Natural killer cell (primary cell): ENCODE measurements around the gene DLGAP4. TPM values are rescaled to one million over a fixed set of nuclear protein-coding genes. Genes with fewer than 3 reads are reported as not detected.

Experiments
- ATAC-seq, 3 donors: fragments of 150-1000 bp in 2 of 3; fragments of 200-7000 bp in 1 of 3; cut with Tn5 transposase; 1 replicate in 1 of 3; 2 replicates in 2 of 3; pipeline ENCODE4 v1.10.0; 2021; ENCODE audit warnings: mild to moderate bottlenecking in 2 of 3, moderate library complexity in 2 of 3
- DNase-seq, 2 donors: peaks; one replicate each; pipeline versions ENCODE4 v3.0.0 to v3.0.0-alpha.2; 2013 to 2021; ENCODE audit warnings: mixed read lengths in 1 of 2
- H3K27ac ChIP-seq: one replicate; pipeline ENCODE4 v1.5.1; 2013; ENCODE audit warnings: mild to moderate bottlenecking, low read length
- H3K27me3 ChIP-seq: one replicate; pipeline ENCODE4 v1.6.1; 2013; ENCODE audit warnings: low read length; ENCODE audit not compliant: control insufficient read depth, insufficient read depth
- H3K36me3 ChIP-seq: one replicate; pipeline ENCODE4 v1.6.1; 2013; ENCODE audit warnings: low read length; ENCODE audit not compliant: control insufficient read depth, insufficient read depth
- H3K4me1 ChIP-seq: one replicate; pipeline ENCODE4 v1.6.1; 2013; ENCODE audit warnings: low read length; ENCODE audit not compliant: control insufficient read depth, insufficient read depth
- H3K4me3 ChIP-seq: one replicate; pipeline ENCODE4 v1.5.1; 2013; ENCODE audit warnings: low read length
- H3K9me3 ChIP-seq: one replicate; pipeline ENCODE4 v1.6.1; 2013; ENCODE audit warnings: low read length; ENCODE audit not compliant: control insufficient read depth, insufficient read depth
- H3K27ac Mint-ChIP-seq, 2 donors: one replicate each; pipeline ENCODE4 v1.8.0; 2022; ENCODE audit warnings: mild to moderate bottlenecking in 2 of 2, mixed read lengths in 2 of 2, moderate library complexity in 1 of 2
- H3K27me3 Mint-ChIP-seq, 2 donors: one replicate each; pipeline ENCODE4 v1.8.0; 2022; ENCODE audit warnings: low read depth in 2 of 2, mixed read lengths in 2 of 2
- H3K36me3 Mint-ChIP-seq: one replicate; pipeline ENCODE4 v1.8.0; 2022; ENCODE audit warnings: mixed read lengths
- H3K4me1 Mint-ChIP-seq, 2 donors: one replicate each; pipeline ENCODE4 v1.8.0; 2022; ENCODE audit warnings: mixed read lengths in 2 of 2
- H3K4me3 Mint-ChIP-seq: one replicate; pipeline ENCODE4 v1.8.0; 2022; ENCODE audit warnings: mild to moderate bottlenecking, moderate library complexity, mixed read lengths
- H3K9me3 Mint-ChIP-seq, 2 donors: one replicate each; pipeline ENCODE4 v1.8.0; 2022; ENCODE audit warnings: mixed read lengths in 2 of 2
- WGBS: methylation state at CpG from one replicate; pipeline ENCODE4 v1.1.7; 2013; ENCODE audit warnings: missing lambda C conversion rate; ENCODE audit not compliant: insufficient coverage; 5-methylcytosine and 5-hydroxymethylcytosine counted together
- intact Hi-C: fragments of 100-400 bp; cut with micrococcal nuclease; formaldehyde crosslinking; loops from one replicate; pipeline ENCODE4 v1.14.2; 2022
- total RNA-seq, 4 donors: library from RNA; stranded (reverse); fragments of 120-200 nt in 1 of 4; gene quantifications; one replicate each; pipeline versions ENCODE4 v1.2.3 to v1.2.4, GENCODE V29; 2013 to 2022
- TF ChIP-seq, protein P1 (sequence below): fragments of 200-600 bp; IDR thresholded peaks from one replicate; pipeline ENCODE4 v1.8.0; 2022; ENCODE audit warnings: antibody characterized with exemption

DLGAP4 gene
- total RNA-seq, 3 donors from 2014 or later (not counting 1 experiment from before 2014, with no cell fraction given), result 47.9 to 51.6 (median 51.2) TPM

DNA sequence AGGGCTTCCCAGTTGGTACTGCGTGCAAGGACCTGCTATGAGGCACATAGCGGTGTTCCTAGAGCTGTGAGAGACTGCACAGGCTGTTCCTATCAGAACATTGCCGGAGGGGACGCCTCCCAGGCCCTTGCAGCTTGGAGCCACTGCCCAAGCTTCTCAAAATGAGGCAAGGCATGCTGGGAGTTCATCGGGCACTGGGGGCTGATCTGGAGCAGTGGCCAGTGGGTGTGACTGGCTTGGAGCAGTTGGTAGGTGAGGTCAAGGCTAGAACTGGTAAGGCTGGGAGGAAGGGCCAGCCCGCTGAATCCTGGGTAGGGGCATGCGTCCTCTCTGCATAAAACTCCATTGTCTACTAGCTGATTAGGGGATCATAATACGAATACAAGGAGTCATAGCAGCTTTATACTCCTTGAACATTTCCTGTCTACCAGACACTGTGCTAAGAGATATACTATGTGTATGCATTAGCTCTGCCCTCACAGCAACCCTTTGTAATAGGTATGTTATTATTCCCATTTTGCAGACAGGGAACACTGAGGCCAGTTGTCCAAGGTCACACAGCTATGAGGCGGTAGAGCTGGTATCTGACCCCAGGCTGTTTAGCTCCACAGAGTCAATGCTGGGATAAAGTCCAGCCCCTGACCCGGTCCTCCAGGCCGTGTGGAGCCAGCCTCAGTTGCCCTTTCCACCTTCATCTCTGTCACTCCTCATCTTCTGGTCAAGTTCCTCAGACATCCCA lies 53.7 kb downstream of the DLGAP4 start:
- 86% methylated on average over 11 of the region's 11 CpGs for WGBS
- no peak overlapping the region for H3K27ac Mint-ChIP-seq
- Histone ChIP-seq H3K27me3 (no peaks in the 10 kb centered on the region), H3K4me3 (no peak overlapping the region), H3K4me1 (no peaks in the 10 kb centered on the region), H3K9me3 (no peaks in the 10 kb centered on the region), H3K36me3 (no peaks in the 10 kb centered on the region), H3K27ac (no peak overlapping the region)
- no peaks in the 10 kb centered on the region for H3K36me3 Mint-ChIP-seq
- TF ChIP-seq, protein P1, sequence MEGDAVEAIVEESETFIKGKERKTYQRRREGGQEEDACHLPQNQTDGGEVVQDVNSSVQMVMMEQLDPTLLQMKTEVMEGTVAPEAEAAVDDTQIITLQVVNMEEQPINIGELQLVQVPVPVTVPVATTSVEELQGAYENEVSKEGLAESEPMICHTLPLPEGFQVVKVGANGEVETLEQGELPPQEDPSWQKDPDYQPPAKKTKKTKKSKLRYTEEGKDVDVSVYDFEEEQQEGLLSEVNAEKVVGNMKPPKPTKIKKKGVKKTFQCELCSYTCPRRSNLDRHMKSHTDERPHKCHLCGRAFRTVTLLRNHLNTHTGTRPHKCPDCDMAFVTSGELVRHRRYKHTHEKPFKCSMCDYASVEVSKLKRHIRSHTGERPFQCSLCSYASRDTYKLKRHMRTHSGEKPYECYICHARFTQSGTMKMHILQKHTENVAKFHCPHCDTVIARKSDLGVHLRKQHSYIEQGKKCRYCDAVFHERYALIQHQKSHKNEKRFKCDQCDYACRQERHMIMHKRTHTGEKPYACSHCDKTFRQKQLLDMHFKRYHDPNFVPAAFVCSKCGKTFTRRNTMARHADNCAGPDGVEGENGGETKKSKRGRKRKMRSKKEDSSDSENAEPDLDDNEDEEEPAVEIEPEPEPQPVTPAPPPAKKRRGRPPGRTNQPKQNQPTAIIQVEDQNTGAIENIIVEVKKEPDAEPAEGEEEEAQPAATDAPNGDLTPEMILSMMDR, result no peak
- intact Hi-C loops, result no loop called here
- DNase-seq, result no peak
- H3K4me3 Mint-ChIP-seq, result no peak overlapping the region
- no peak for ATAC-seq
- H3K4me1 Mint-ChIP-seq, result no peaks in the 10 kb centered on the region
- H3K9me3 Mint-ChIP-seq, result no peaks in the 10 kb centered on the region
- H3K27me3 Mint-ChIP-seq, result peaks cover 9 to 15% of the 10 kb centered on the region in 2 donors

DNA sequence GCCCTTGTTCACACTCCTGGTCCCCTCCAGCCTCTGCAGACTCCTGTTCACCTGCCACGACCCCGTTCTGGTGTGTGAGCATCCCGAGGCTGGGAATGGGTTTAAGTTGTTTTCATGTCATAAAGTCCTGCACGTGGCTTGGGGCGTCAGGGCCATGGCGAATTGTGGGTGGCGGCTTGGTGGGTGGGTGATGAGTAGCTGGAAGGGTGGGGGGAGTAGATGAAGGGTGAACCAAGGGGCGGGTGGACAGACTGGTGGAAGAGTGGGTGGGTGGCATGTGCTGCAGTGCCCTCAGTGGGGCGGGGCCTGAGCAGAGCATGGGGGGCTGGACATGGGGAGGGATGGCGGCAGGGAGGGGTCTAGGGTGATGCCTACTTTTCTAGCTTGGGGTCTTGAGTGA lies 54.3 kb downstream of the DLGAP4 start:
- H3K36me3 ChIP-seq, result no peaks in the 10 kb centered on the region
- no peaks in the 10 kb centered on the region for H3K9me3 Mint-ChIP-seq
- 75% methylated on average over 10 of the region's 10 CpGs for WGBS
- H3K27me3 ChIP-seq, result no peaks in the 10 kb centered on the region
- H3K4me3 Mint-ChIP-seq, result no peak overlapping the region
- no peaks in the 10 kb centered on the region for H3K4me1 Mint-ChIP-seq
- DNase-seq, result no peak
- H3K4me3 ChIP-seq, result no peak overlapping the region
- H3K27ac ChIP-seq, result no peak overlapping the region
- H3K27me3 Mint-ChIP-seq, result peaks cover 9 to 15% of the 10 kb centered on the region in 2 donors
- ATAC-seq, result no peak
- TF ChIP-seq, protein P1, result no peak
- H3K27ac Mint-ChIP-seq, result no peak overlapping the region
- no peaks in the 10 kb centered on the region for H3K9me3 ChIP-seq
- no peaks in the 10 kb centered on the region for H3K36me3 Mint-ChIP-seq
- intact Hi-C loops, result no loop called here
- no peaks in the 10 kb centered on the region for H3K4me1 ChIP-seq

DNA sequence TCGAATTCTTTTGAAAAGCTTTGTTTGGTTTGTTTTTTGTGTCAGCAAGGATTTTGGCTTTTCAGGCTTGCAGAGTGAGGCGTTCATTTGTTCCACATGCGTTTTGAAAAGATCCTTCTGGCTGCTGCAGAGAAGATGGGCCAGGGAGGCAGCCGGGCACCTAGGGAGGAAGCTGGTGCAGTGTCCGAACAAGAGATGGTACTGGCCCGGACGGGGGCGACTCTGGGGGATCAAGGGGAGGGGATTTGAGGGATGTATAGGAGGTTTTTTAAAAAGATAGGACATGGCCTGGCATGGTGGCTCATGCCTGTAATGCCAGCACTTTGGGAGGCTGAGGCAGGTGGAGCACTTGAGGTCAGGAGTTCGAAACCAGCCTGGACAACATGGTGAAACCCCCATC lies 55.3 kb downstream of the DLGAP4 start:
- DNase-seq, result no peak
- no peaks in the 10 kb centered on the region for H3K4me1 Mint-ChIP-seq
- Histone ChIP-seq H3K36me3 (no peaks in the 10 kb centered on the region), H3K4me1 (no peaks in the 10 kb centered on the region), H3K9me3 (no peaks in the 10 kb centered on the region), H3K4me3 (no peak overlapping the region), H3K27me3 (no peaks in the 10 kb centered on the region), H3K27ac (no peak overlapping the region)
- TF ChIP-seq, protein P1, result no peak
- H3K36me3 Mint-ChIP-seq, result no peaks in the 10 kb centered on the region
- H3K9me3 Mint-ChIP-seq, result no peaks in the 10 kb centered on the region
- WGBS, result 77% methylated on average over 8 of the region's 9 CpGs
- ATAC-seq, result no peak
- H3K27ac Mint-ChIP-seq, result no peak overlapping the region
- intact Hi-C loops, result no loop called here
- no peak overlapping the region for H3K4me3 Mint-ChIP-seq
- peaks cover 9 to 15% of the 10 kb centered on the region in 2 donors for H3K27me3 Mint-ChIP-seq

DNA sequence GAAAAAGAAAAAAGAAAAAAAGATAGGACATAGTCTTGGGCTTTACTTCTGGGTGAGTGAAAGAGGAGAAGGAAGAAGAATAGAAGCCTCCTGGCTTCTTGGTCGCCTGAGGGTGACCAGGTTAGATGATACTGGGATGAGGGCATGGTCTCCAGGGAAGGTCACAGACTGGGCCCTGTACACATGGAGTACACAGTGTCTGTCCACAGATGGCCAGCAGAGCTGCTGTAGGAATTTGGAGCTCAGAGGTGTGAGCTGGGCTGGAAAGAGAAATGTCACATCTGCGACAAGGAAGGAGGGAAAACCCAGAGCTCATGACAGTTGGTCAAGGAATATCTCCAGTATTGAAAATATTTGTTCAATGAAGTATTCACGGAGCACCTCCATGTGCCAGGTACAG lies 56.1 kb downstream of the DLGAP4 start:
- H3K9me3 ChIP-seq, result no peaks in the 10 kb centered on the region
- peaks cover 9 to 12% of the 10 kb centered on the region in 2 donors for H3K27me3 Mint-ChIP-seq
- no peaks in the 10 kb centered on the region for H3K4me1 Mint-ChIP-seq
- H3K4me3 Mint-ChIP-seq, result no peak overlapping the region
- DNase-seq, result no peak
- H3K4me3 ChIP-seq, result no peak overlapping the region
- WGBS, result 81% methylated on average over 3 of the region's 3 CpGs
- no peaks in the 10 kb centered on the region for H3K27me3 ChIP-seq
- no peak for ATAC-seq
- no peaks in the 10 kb centered on the region for H3K4me1 ChIP-seq
- no peaks in the 10 kb centered on the region for H3K36me3 ChIP-seq
- TF ChIP-seq, protein P1, result no peak
- H3K9me3 Mint-ChIP-seq, result no peaks in the 10 kb centered on the region
- H3K27ac ChIP-seq, result no peak overlapping the region
- no peaks in the 10 kb centered on the region for H3K36me3 Mint-ChIP-seq
- intact Hi-C loops, result no loop called here
- no peak overlapping the region for H3K27ac Mint-ChIP-seq
